ENCODE measurements around the gene ZSCAN5A. TPM values are rescaled to one million over a fixed set of nuclear protein-coding genes. Genes with fewer than 3 reads are reported as not detected.
"Not testable (repeated sequence)": the region's sequence is repeated elsewhere in the genome, so short reads cannot be mapped to it uniquely, and the experiment has no call there.

ZSCAN5A gene
- total RNA-seq, 4 donors from 2014 or later = 4.7 to 7.9 (median 7.1) TPM

DNA sequence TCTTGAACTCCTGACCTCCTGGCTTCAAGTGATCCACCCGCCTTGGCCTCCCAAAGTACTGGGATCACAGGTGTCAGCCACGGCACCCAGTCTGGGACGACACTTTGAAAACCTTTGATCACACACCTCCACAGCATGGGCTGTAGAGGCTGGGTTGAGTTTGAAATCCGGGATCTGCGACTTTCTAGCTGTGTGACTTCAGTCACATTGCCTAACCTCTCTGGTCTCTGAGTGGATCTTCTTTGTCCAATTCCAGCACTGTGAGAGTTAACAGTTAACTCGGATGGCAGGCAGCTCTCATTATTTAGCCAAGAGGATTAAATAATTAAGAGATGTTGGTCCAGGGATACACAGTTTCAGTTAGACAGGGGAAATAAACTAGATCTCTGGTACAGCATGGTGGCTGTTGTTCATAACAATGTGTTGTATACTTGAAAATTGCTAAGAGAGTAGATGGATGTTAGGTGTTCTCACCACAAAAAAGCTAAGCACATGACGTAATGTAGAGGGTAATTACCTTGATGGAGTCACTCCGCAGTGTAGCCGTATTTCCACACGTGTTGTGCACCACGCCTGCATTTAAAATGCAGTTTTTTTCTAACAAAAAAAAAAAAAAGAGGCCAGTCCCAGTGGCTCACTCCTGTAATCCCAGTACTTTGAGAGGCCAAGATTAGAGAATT is 136.9 kb downstream of the ZSCAN5A start:
- Histone ChIP-seq H3K4me1 (no peaks in the 10 kb centered on the region), H3K4me3 (no peak overlapping the region), H3K36me3 (no peaks in the 10 kb centered on the region), H3K27ac (no peak overlapping the region), H3K27me3 (peaks cover 38% of the 10 kb centered on the region), H3K9me3 (no peaks in the 10 kb centered on the region)
- 62% methylated on average over 11 of the region's 11 CpGs for WGBS
- no peak for DNase-seq (ENCODE audit: low spot score in 2 of 2)
- TF ChIP-seq POLR2A (IDR thresholded peaks at IDR 0.05) (no peak), POLR2AphosphoS5 (IDR thresholded peaks at IDR 0.05) (no peak), EP300 (IDR thresholded peaks at IDR 0.05) (no peak)
- TF ChIP-seq, protein P1, sequence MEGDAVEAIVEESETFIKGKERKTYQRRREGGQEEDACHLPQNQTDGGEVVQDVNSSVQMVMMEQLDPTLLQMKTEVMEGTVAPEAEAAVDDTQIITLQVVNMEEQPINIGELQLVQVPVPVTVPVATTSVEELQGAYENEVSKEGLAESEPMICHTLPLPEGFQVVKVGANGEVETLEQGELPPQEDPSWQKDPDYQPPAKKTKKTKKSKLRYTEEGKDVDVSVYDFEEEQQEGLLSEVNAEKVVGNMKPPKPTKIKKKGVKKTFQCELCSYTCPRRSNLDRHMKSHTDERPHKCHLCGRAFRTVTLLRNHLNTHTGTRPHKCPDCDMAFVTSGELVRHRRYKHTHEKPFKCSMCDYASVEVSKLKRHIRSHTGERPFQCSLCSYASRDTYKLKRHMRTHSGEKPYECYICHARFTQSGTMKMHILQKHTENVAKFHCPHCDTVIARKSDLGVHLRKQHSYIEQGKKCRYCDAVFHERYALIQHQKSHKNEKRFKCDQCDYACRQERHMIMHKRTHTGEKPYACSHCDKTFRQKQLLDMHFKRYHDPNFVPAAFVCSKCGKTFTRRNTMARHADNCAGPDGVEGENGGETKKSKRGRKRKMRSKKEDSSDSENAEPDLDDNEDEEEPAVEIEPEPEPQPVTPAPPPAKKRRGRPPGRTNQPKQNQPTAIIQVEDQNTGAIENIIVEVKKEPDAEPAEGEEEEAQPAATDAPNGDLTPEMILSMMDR (IDR thresholded peaks at IDR 0.05) = no peak

DNA sequence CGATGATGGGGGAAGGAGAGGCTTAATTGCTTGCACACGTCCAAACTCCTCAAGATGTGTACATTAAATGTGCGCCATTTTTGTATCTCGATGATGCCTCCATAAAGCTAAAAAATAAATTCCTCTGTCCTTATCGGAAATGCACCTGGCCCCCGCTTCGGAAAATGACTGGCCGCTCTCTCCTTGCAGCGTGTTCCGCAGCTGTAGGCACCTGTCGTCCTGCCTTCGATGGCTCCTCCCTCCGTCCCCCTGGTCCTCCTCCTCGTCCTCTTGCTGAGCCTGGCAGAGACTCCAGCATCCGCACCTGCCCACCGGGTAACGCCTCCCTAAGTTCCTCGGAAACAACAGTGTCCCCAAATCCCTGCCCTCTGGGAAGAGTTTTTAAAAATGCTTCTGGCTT is 137.8 kb downstream of the ZSCAN5A start:
- WGBS = 77% methylated on average over 18 of the region's 18 CpGs
- Histone ChIP-seq H3K9me3 (no peaks in the 10 kb centered on the region), H3K27ac (no peak overlapping the region), H3K36me3 (no peaks in the 10 kb centered on the region), H3K27me3 (peaks cover 38% of the 10 kb centered on the region), H3K4me3 (no peak overlapping the region), H3K4me1 (no peaks in the 10 kb centered on the region)
- DNase-seq (ENCODE audit: low spot score in 2 of 2) = no peak
- TF ChIP-seq, protein P1 (IDR thresholded peaks at IDR 0.05) = no peak
- TF ChIP-seq POLR2A (IDR thresholded peaks at IDR 0.05) (no peak), EP300 (IDR thresholded peaks at IDR 0.05) (no peak)

DNA sequence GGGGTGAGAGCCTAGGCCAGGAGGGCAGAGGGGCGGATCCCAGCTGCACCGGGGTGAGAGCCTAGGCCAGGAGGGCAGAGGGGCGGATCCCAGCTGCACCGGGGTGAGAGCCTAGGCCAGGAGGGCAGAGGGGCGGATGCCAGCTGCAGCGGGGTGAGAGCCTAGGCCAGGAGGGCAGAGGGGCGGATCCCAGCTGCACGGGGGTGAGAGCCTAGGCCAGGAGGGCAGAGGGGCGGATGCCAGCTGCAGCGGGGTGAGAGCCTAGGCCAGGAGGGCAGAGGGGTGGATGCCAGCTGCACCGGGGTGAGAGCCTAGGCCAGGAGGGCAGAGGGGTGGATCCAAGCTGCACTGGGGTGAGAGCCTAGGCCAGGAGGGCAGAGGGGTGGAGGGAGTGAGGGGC is 138.3 kb downstream of the ZSCAN5A start:
- peaks cover 34% of the 10 kb centered on the region for H3K27me3 ChIP-seq
- H3K4me1 ChIP-seq; H3K9me3 ChIP-seq; H3K36me3 ChIP-seq; H3K27ac ChIP-seq; DNase-seq (ENCODE audit: low spot score in 2 of 2); H3K4me3 ChIP-seq: not testable (repeated sequence)
- WGBS = 80% methylated on average over 3 of the region's 11 CpGs

DNA sequence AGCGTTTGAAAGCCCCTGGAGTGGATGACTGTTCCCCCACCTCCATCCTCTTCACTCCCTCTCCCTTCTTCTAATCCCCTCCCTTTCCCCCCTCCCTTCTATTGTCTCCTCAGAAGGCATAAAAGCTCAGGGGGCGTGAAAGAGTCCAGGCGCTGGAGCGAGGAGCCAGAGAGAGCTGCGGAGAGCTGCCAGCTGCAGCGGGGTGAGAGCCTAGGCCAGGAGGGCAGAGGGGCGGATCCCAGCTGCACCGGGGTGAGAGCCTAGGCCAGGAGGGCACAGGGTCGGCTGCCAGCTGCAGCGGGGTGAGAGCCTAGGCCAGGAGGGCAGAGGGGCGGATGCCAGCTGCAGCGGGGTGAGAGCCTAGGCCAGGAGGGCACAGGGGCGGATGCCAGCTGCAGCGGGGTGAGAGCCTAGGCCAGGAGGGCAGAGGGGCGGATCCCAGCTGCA is 138.8 kb downstream of the ZSCAN5A start, which contains the start of gene GALP:
TSS of gene GALP (plus strand) at position 148 of the 447 bp plus-strand sequence. CDS start 1,101 bp downstream, outside the sequence.
- peaks cover 34% of the 10 kb centered on the region for H3K27me3 ChIP-seq
- H3K4me3 ChIP-seq; H3K4me1 ChIP-seq; H3K27ac ChIP-seq; DNase-seq (ENCODE audit: low spot score in 2 of 2); H3K36me3 ChIP-seq; H3K9me3 ChIP-seq: not testable (repeated sequence)
- WGBS = 47% methylated on average over 9 of the region's 15 CpGs

DNA sequence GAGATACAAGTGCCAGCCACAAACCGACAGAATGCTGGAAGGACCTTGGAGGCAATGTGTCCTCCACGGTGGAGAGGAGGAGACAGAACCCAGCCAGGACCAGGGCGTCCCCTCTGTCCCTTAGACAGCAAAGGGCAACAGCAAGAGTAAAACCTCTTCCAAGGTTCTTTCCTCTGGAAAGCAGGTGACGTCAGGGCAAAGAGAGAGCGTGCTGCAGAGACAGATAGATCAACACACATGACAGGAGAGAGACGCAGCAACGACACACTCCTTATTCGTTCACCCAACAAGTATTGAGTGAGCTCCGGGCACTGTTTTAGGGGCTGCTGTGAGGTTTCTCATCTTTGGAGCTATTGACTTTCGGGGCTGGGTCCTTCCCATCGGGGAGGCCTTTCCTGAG is 140.1 kb downstream of the ZSCAN5A start:
- WGBS = 54% methylated on average over 11 of the region's 11 CpGs

DNA sequence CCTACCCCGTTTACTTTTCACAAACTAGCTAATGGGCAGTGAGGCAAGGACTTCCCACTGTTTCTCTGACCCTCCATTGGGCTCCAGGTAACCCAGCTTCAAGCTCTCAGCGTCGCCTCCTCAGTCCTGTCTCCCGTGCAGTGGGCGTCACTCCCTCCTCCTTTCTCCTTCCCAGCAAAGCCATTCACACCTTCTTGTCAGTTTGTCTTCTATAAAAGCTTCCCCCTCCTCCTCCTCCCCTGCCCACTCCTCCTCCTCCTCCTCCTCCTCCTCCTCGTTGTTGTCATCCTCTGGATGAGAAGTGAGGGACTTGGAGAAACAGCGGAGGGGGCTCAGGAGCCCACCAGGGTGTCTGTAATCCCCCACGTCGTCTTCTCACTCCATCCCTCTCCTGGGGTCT is 140.6 kb downstream of the ZSCAN5A start:
- H3K27me3 ChIP-seq = peaks cover 34% of the 10 kb centered on the region
- TF ChIP-seq POLR2AphosphoS5 (IDR thresholded peaks at IDR 0.05) (no peak), POLR2A (IDR thresholded peaks at IDR 0.05) (no peak), EP300 (IDR thresholded peaks at IDR 0.05) (no peak)
- TF ChIP-seq, protein P1 (IDR thresholded peaks at IDR 0.05) = no peak
- no peaks in the 10 kb centered on the region for H3K9me3 ChIP-seq
- no peaks in the 10 kb centered on the region for H3K4me1 ChIP-seq
- no peak for DNase-seq (ENCODE audit: low spot score in 2 of 2)
- no peak overlapping the region for H3K27ac ChIP-seq
- no peak overlapping the region for H3K4me3 ChIP-seq
- H3K36me3 ChIP-seq = no peaks in the 10 kb centered on the region
- WGBS = 23% methylated on average over 9 of the region's 9 CpGs

More for the DNA sequence above, 140.1 kb downstream of the ZSCAN5A start:
- H3K27ac ChIP-seq = no peak overlapping the region
- no peaks in the 10 kb centered on the region for H3K4me1 ChIP-seq
- TF ChIP-seq, protein P1 (IDR thresholded peaks at IDR 0.05) = no peak
- no peak for TF ChIP-seq EP300 (IDR thresholded peaks at IDR 0.05)
- no peak for TF ChIP-seq POLR2AphosphoS5 (IDR thresholded peaks at IDR 0.05)
- no peak for TF ChIP-seq POLR2A (IDR thresholded peaks at IDR 0.05)
- no peaks in the 10 kb centered on the region for H3K36me3 ChIP-seq
- no peak overlapping the region for H3K4me3 ChIP-seq
- H3K9me3 ChIP-seq = no peaks in the 10 kb centered on the region
- DNase-seq (ENCODE audit: low spot score in 2 of 2) = no peak
- H3K27me3 ChIP-seq = peaks cover 34% of the 10 kb centered on the region

Other genes with a start within 250 kb of the ZSCAN5A start
- gene ZNF787, start 193.5 kb downstream of the ZSCAN5A start, total RNA-seq = 10 to 100 TPM in 3 of 4 donors, 1 to 10 TPM in 1; 9.6 to 16.3 (median 14.3) TPM
- 10 to 100 TPM; 12.9 to 34.8 (median 21.2) TPM for gene ZNF444, start 173.6 kb downstream of the ZSCAN5A start, total RNA-seq
- not detected for gene GALP, start 138.8 kb downstream of the ZSCAN5A start, total RNA-seq
- gene ZSCAN5B, start 117.1 kb downstream of the ZSCAN5A start, total RNA-seq = not detected
- not detected for gene ZSCAN5C, start 112.6 kb downstream of the ZSCAN5A start, total RNA-seq
- 10 to 100 TPM in 2 of 4 donors, 1 to 10 TPM in 2; 6.0 to 25.8 (median 11.4) TPM for gene EDDM13, start 42.1 kb downstream of the ZSCAN5A start, total RNA-seq
- gene ZNF582, start 78.7 kb upstream of the ZSCAN5A start, total RNA-seq = 1 to 10 TPM; 2.6 to 5.2 (median 3.1) TPM
- gene ZNF583, start 89.5 kb upstream of the ZSCAN5A start, total RNA-seq = 1 to 10 TPM; 1.5 to 3.2 (median 2.3) TPM
- gene ZNF667, start 162.5 kb upstream of the ZSCAN5A start, total RNA-seq = 1 to 10 TPM; 2.5 to 6.3 (median 5.0) TPM
- gene ZNF471, start 193.0 kb upstream of the ZSCAN5A start, total RNA-seq = 1 to 10 TPM; 2.2 to 8.1 (median 3.9) TPM
- 10 to 100 TPM in 1 of 4 donors, 1 to 10 TPM in 3; 3.3 to 15.2 (median 5.0) TPM for gene ZFP28, start 224.1 kb upstream of the ZSCAN5A start, total RNA-seq